Right lobe of liver (tissue), 6 donors: ENCODE results near the gene NOL12. TPM values are rescaled to one million over a fixed set of nuclear protein-coding genes. Genes with fewer than 3 reads are reported as not detected.

ENCODE experiments used
- ATAC-seq, 4 donors: fragments of 200-7000 bp; cut with Tn5 transposase; one replicate each; pipeline ENCODE4 v1.9.1; 2020; ENCODE audit warnings: mild to moderate bottlenecking in 4 of 4, moderate library complexity in 4 of 4
- DNase-seq, 3 donors: peaks; one replicate each; pipeline ENCODE4 v3.0.0-alpha.2; 2020
- H3K27ac ChIP-seq, 3 donors: fragments of 200-600 bp; one replicate each; pipeline ENCODE4 v1.8.0; 2022
- H3K27me3 ChIP-seq, 2 donors: fragments of 200-600 bp; one replicate each; pipeline ENCODE4 v1.8.0; 2022
- H3K36me3 ChIP-seq, 4 donors: fragments of 200-600 bp; sonication (generic) in 1 of 4; one replicate each; pipeline versions ENCODE4 v1.5.1 to v1.8.0; 2017 to 2022; ENCODE audit warnings: control low read depth in 1 of 4
- H3K4me1 ChIP-seq, 4 donors: fragments of 200-600 bp; sonication (generic) in 1 of 4; one replicate each; pipeline versions ENCODE4 v1.5.1 to v1.8.0; 2017 to 2022; ENCODE audit warnings: control low read depth in 1 of 4
- H3K4me3 ChIP-seq, 3 donors: fragments of 200-600 bp; one replicate each; pipeline ENCODE4 v1.8.0; 2022
- H3K9me3 ChIP-seq, 4 donors: fragments of 200-600 bp; sonication (generic) in 1 of 4; one replicate each; pipeline versions ENCODE4 v1.5.1 to v1.8.0; 2017 to 2022; ENCODE audit warnings: control low read depth in 1 of 4
- CTCF ChIP-seq, 4 donors: fragments of 200-600 bp in 3 of 4; fragments of 450-650 bp in 1 of 4; IDR thresholded peaks; one replicate each; pipeline versions ENCODE4 v1.5.1 to v1.8.0; 2016 to 2022; ENCODE audit warnings: antibody characterized with exemption in 4 of 4, mild to moderate bottlenecking in 2 of 4
- POLR2A ChIP-seq: fragments of 450-650 bp; IDR thresholded peaks from one replicate; pipeline ENCODE4 v1.6.1; 2017; ENCODE audit warnings: antibody characterized with exemption, mild to moderate bottlenecking
- WGBS: methylation state at CpG from one replicate; pipeline ENCODE4 v1.1.6; 2018; ENCODE audit warnings: low coverage, low lambda C conversion rate; ENCODE audit not compliant: insufficient coverage; ENCODE audit errors: missing lambda C conversion rate; 5-methylcytosine and 5-hydroxymethylcytosine counted together
- intact Hi-C, 2 donors: fragments of 100-400 bp; cut with DNase I; formaldehyde crosslinking; loops; one replicate each; pipeline versions ENCODE4 v1.11.2 to v1.14.1; 2022
- total RNA-seq, 6 experiments: library from RNA; depleted of rRNA in 2 of 6; stranded (reverse); fragments of >200 nt in 2 of 6; fragmentation: NEBNext Ultra II Directional in 3 of 6; extraction: Animal tissue kit (Norgen Biotek cat#: 25700) in 3 of 6; gene quantifications; one replicate each; pipeline versions ENCODE4 v1.1.0 to v1.2.4, GENCODE V29; 2016 to 2023
- donor health status: DM: no; HTN: yes; CAD: no.
- donor health status: DM: no; HTN: no; CAD: no.
- donor health status: DM: no; HTN: no; CAD: no.
- donor health status: DM: no; HTN: yes; CAD: no.
- donor health status: DM: no; HTN: yes; CAD: no.

The NOL12 gene
- total RNA-seq, 6 experiments from 2014 or later, result 8.4 to 16.1 (median 9.4) TPM

GRCh38 chr22:37725551-37726240 is 39.6 kb downstream of the NOL12 start:
- no peaks in the 10 kb centered on the region for H3K9me3 ChIP-seq
- TF ChIP-seq CTCF (IDR thresholded peaks at IDR 0.05), result no peak
- no peak for TF ChIP-seq POLR2A
- H3K4me3 ChIP-seq, result no peak overlapping the region
- ATAC-seq (peak in 1 of 4 donors; percentile 5), DNase-seq (no peak)
- WGBS, result 95% methylated on average over 20 of the region's 25 CpGs
- H3K36me3 ChIP-seq, result no peaks in the 10 kb centered on the region
- H3K27me3 ChIP-seq, result no peaks in the 10 kb centered on the region
- H3K27ac ChIP-seq, result no peak overlapping the region
- H3K4me1 ChIP-seq, result peaks cover 0 to 24% (median 7%) of the 10 kb centered on the region in 4 donors
- intact Hi-C loops, result loop anchor here (10.0 kb wide), 1 partner anchor 81 kb away; no protein-coding TSS in a partner anchor

GRCh38 chr22:37726241-37726887 is 40.2 kb downstream of the NOL12 start:
- H3K27ac ChIP-seq, result no peak overlapping the region
- ATAC-seq (peak; percentile 25 to 55 (median 46)), DNase-seq (no peak)
- H3K4me1 ChIP-seq, result peaks cover 0 to 30% (median 8%) of the 10 kb centered on the region in 4 donors
- peak; percentile 24 to 35 (median 27) for TF ChIP-seq CTCF (IDR thresholded peaks at IDR 0.05)
- no peak for TF ChIP-seq POLR2A
- H3K27me3 ChIP-seq, result no peaks in the 10 kb centered on the region
- no peak overlapping the region for H3K4me3 ChIP-seq
- intact Hi-C loops, result loop anchor here (10.0 kb wide), 1 partner anchor 82 kb away; no protein-coding TSS in a partner anchor
- H3K9me3 ChIP-seq, result no peaks in the 10 kb centered on the region
- 39% methylated on average over 2 of the region's 20 CpGs for WGBS
- no peaks in the 10 kb centered on the region for H3K36me3 ChIP-seq

- intact Hi-C loops, result loop anchor here (10.0 kb wide), 1 partner anchor 84 kb away; no protein-coding TSS in a partner anchor
- no peak overlapping the region for H3K4me3 ChIP-seq
- H3K27ac ChIP-seq, result peak overlapping the region; percentile 6 to 57 (median 49)
- DNase-seq (no peak), ATAC-seq (peak in 1 of 4 donors; percentile 5)
- H3K36me3 ChIP-seq, result no peaks in the 10 kb centered on the region
- no peaks in the 10 kb centered on the region for H3K27me3 ChIP-seq
- no CpG with 5 or more reads among the region's 1 CpG for WGBS
- no peaks in the 10 kb centered on the region for H3K9me3 ChIP-seq
- H3K4me1 ChIP-seq, result peaks cover 0 to 44% (median 13%) of the 10 kb centered on the region in 4 donors
- no peak for TF ChIP-seq CTCF (IDR thresholded peaks at IDR 0.05)
- no peak for TF ChIP-seq POLR2A
These were observed 42.5 kb downstream of the NOL12 start for GRCh38 chr22:37728620-37729019.

- Histone ChIP-seq H3K36me3 (no peaks in the 10 kb centered on the region), H3K4me1 (peaks cover 0 to 54% (median 17%) of the 10 kb centered on the region in 4 donors), H3K4me3 (no peak overlapping the region), H3K9me3 (no peaks in the 10 kb centered on the region), H3K27ac (peak overlapping the region; percentile 81 to 83 (median 82)), H3K27me3 (no peaks in the 10 kb centered on the region)
- WGBS, result 41% methylated on average over 9 of the region's 13 CpGs
- TF ChIP-seq CTCF (IDR thresholded peaks at IDR 0.05) (peak in 2 of 4 donors; percentile 17 to 36), POLR2A (no peak)
- DNase-seq (no peak), ATAC-seq (peak; percentile 63 to 78 (median 72))
- intact Hi-C loops, result loop anchor here in 1 of 2 donors (10.0 kb wide), 1 partner anchor 47 kb away; the partner anchor contains the start of gene NOL12
These were observed 45.8 kb downstream of the NOL12 start for GRCh38 chr22:37731804-37732471.
